HEK293 (cell line): Measurements from ENCODE around the gene UBFD1.

ENCODE experiments used
- CTCF ChIA-PET: fragments of 350-600 bp; formaldehyde crosslinking; extraction: SDS; loops from one replicate; lab custom pipeline; 2021; ENCODE audit warnings: antibody characterized with exemption; lab: Yijun Ruan, JAX
- POLR2A ChIA-PET: fragments of 300-600 bp; formaldehyde crosslinking; extraction: SDS; loops from one replicate; lab custom pipeline; 2020; ENCODE audit warnings: antibody characterized with exemption, inconsistent platforms; lab: Yijun Ruan, JAX
- H3K27ac ChIP-seq: fragments of 200-500 bp; sonication (Bioruptor generic); 2 replicates; pipeline ENCODE4 v1.5.1; 2014; ENCODE audit warnings: low read depth, low read length, control low read depth, inconsistent platforms; ENCODE audit errors: extremely low read depth
- H3K36me3 ChIP-seq, 2 experiments: fragments of 200-500 bp in 1 of 2; sonication (Bioruptor generic) in 1 of 2; 1 replicate in 1 of 2; 2 replicates in 1 of 2; pipeline ENCODE4 v1.5.1; 2014 to 2017; ENCODE audit warnings: inconsistent platforms in 2 of 2, low read length in 2 of 2; ENCODE audit not compliant: control insufficient read depth in 2 of 2, insufficient read depth in 1 of 2
- H3K4me1 ChIP-seq: fragments of 200-500 bp; sonication (Bioruptor generic); 2 replicates; pipeline ENCODE4 v1.5.1; 2014; ENCODE audit warnings: mild to moderate bottlenecking, low read length, inconsistent platforms; ENCODE audit not compliant: control insufficient read depth, insufficient read depth
- H3K4me3 ChIP-seq: 2 replicates; pipeline ENCODE4 v1.5.1; 2011; ENCODE audit warnings: low read depth, mild to moderate bottlenecking, control low read depth, low read length, moderate library complexity
- H3K9me3 ChIP-seq: fragments of 200-500 bp; sonication (Bioruptor generic); 2 replicates; pipeline ENCODE4 v1.5.1; 2014; ENCODE audit warnings: low read depth, low read length, inconsistent platforms; ENCODE audit not compliant: control insufficient read depth, insufficient read depth
- BCL11B ChIP-seq: fragments of 450-650 bp; formaldehyde crosslinking; IDR thresholded peaks from 2 replicates; pipeline ENCODE4 v1.5.1; 2016; ENCODE audit warnings: low read depth, missing biosample characterization, missing genetic modification characterization
- BCL6B ChIP-seq: fragments of 450-650 bp; formaldehyde crosslinking; IDR thresholded peaks from 2 replicates; pipeline ENCODE4 v1.5.1; 2017; ENCODE audit warnings: missing biosample characterization, missing genetic modification characterization
- EGR2 ChIP-seq: fragments of 450-650 bp; formaldehyde crosslinking; IDR thresholded peaks from 2 replicates; pipeline ENCODE4 v1.5.1; 2016; ENCODE audit warnings: low read depth, missing biosample characterization, missing genetic modification characterization
- ELK4 ChIP-seq: IDR thresholded peaks from 2 replicates; pipeline ENCODE4 v1.6.1; 2011; ENCODE audit warnings: mild to moderate bottlenecking, low read depth, low read length, borderline replicate concordance
- MYNN ChIP-seq: fragments of 450-650 bp; formaldehyde crosslinking; IDR thresholded peaks from 2 replicates; pipeline ENCODE4 v1.5.1; 2016; ENCODE audit warnings: missing biosample characterization, missing genetic modification characterization, borderline replicate concordance
- ZNF146 ChIP-seq: fragments of 450-650 bp; formaldehyde crosslinking; IDR thresholded peaks from 2 replicates; pipeline ENCODE4 v1.5.1; 2016; ENCODE audit warnings: missing biosample characterization, missing genetic modification characterization
- ZNF157 ChIP-seq: fragments of 450-650 bp; formaldehyde crosslinking; IDR thresholded peaks from 2 replicates; pipeline ENCODE4 v1.5.1; 2016; ENCODE audit warnings: missing biosample characterization, missing genetic modification characterization
- ZNF24 ChIP-seq: fragments of 450-650 bp; formaldehyde crosslinking; IDR thresholded peaks from 2 replicates; pipeline ENCODE4 v1.5.1; 2016; ENCODE audit warnings: missing biosample characterization, missing genetic modification characterization
- ZNF280C ChIP-seq: fragments of 450-650 bp; formaldehyde crosslinking; IDR thresholded peaks from 2 replicates; pipeline ENCODE4 v1.5.1; 2016; ENCODE audit warnings: missing biosample characterization, missing genetic modification characterization
- ZNF426 ChIP-seq: fragments of 450-650 bp; formaldehyde crosslinking; IDR thresholded peaks from 2 replicates; pipeline ENCODE4 v1.5.1; 2017; ENCODE audit warnings: missing biosample characterization, missing genetic modification characterization, mild to moderate bottlenecking, inconsistent platforms, moderate library complexity
- ZNF513 ChIP-seq: fragments of 450-650 bp; IDR thresholded peaks from 2 replicates; pipeline ENCODE4 v1.5.1; 2018; ENCODE audit warnings: missing biosample characterization, missing genetic modification characterization
- ZNF521 ChIP-seq: fragments of 450-650 bp; formaldehyde crosslinking; IDR thresholded peaks from 2 replicates; pipeline ENCODE4 v1.5.1; 2017; ENCODE audit warnings: missing biosample characterization, mild to moderate bottlenecking, missing genetic modification characterization
- ZNF561 ChIP-seq: fragments of 450-650 bp; IDR thresholded peaks from 2 replicates; pipeline ENCODE4 v1.5.1; 2018; ENCODE audit warnings: missing biosample characterization, missing genetic modification characterization, borderline replicate concordance
- ZNF658 ChIP-seq: fragments of 450-650 bp; formaldehyde crosslinking; IDR thresholded peaks from 2 replicates; pipeline ENCODE4; 2016; ENCODE audit warnings: missing biosample characterization, missing genetic modification characterization
- ZNF660 ChIP-seq: fragments of 450-650 bp; IDR thresholded peaks from 2 replicates; pipeline ENCODE4 v1.5.1; 2018; ENCODE audit warnings: missing biosample characterization, mild to moderate bottlenecking, missing genetic modification characterization
- ZNF768 ChIP-seq: fragments of 450-650 bp; formaldehyde crosslinking; IDR thresholded peaks from 2 replicates; pipeline ENCODE4 v1.5.1; 2018; ENCODE audit warnings: missing biosample characterization, mild to moderate bottlenecking, missing genetic modification characterization
- ZNF791 ChIP-seq: fragments of 450-650 bp; formaldehyde crosslinking; IDR thresholded peaks from 2 replicates; pipeline ENCODE4 v1.5.1; 2016; ENCODE audit warnings: missing biosample characterization, missing genetic modification characterization
- TF ChIP-seq, protein P1 (sequence below): fragments of 450-650 bp; formaldehyde crosslinking; IDR thresholded peaks from 2 replicates; pipeline ENCODE4 v1.5.1; 2016; ENCODE audit warnings: missing biosample characterization, missing genetic modification characterization

UBFD1 gene

DNA sequence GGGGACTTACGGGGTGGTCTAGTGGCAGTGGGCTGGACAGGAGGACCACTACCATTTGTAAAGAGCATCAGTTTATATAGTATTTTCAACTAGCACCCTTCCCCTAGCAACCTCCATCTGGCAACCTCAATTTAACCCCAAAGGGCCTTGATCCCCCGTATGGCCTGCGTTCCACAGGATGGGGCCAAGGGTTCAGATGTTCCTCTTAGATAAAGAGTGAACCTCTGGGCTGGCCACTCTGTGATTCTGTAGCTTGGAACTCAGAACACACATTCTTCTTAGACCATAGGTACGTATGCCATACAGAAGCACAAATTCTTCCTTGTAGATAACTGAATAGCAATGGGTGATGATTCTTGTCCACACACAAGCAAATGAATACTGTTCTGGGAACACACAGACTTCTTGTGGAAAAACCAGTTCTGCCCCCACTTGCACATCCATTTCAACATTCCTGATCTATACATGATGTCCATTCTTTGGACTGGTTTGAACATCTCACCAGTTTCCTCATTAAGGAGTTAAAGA lies 45.3 kb upstream of the UBFD1 start:
- Histone ChIP-seq H3K36me3 (peaks cover 0 to 4% of the 10 kb centered on the region in 2 experiments; a peak in 1 of 3 replicates), H3K4me1 (no peaks in the 10 kb centered on the region), H3K4me3 (no peak overlapping the region), H3K9me3 (no peaks in the 10 kb centered on the region), H3K27ac (no peak overlapping the region)
- TF ChIP-seq ZNF768 (tag by site-specific recombination): no peak
- no peak for TF ChIP-seq ZNF513 (tag by site-specific recombination)
- TF ChIP-seq ZNF521: no peak
- no peak for TF ChIP-seq EGR2 (tag by site-specific recombination)
- no peak for TF ChIP-seq BCL6B (tag by site-specific recombination)
- no peak for TF ChIP-seq ZNF791 (tag by site-specific recombination)
- no peak for TF ChIP-seq ZNF658 (tag by site-specific recombination)
- no peak for TF ChIP-seq ZNF426 (tag by site-specific recombination)
- no peak for TF ChIP-seq ZNF561 (tag by site-specific recombination)
- TF ChIP-seq, protein P1, sequence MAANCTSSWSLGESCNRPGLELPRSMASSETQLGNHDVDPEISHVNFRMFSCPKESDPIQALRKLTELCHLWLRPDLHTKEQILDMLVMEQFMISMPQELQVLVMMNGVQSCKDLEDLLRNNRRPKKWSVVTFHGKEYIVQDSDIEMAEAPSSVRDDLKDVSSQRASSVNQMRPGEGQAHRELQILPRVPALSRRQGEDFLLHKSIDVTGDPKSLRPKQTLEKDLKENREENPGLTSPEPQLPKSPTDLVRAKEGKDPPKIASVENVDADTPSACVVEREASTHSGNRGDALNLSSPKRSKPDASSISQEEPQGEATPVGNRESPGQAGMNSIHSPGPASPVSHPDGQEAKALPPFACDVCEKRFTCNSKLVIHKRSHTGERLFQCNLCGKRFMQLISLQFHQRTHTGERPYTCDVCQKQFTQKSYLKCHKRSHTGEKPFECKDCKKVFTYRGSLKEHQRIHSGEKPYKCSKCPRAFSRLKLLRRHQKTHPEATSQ: no peak
- ChIA-PET POLR2A (no interaction called here), CTCF (interaction anchor here (0.6 kb wide), 1 partner anchor 27 kb away, joined by 3 read pairs; no protein-coding TSS in a partner anchor)

DNA sequence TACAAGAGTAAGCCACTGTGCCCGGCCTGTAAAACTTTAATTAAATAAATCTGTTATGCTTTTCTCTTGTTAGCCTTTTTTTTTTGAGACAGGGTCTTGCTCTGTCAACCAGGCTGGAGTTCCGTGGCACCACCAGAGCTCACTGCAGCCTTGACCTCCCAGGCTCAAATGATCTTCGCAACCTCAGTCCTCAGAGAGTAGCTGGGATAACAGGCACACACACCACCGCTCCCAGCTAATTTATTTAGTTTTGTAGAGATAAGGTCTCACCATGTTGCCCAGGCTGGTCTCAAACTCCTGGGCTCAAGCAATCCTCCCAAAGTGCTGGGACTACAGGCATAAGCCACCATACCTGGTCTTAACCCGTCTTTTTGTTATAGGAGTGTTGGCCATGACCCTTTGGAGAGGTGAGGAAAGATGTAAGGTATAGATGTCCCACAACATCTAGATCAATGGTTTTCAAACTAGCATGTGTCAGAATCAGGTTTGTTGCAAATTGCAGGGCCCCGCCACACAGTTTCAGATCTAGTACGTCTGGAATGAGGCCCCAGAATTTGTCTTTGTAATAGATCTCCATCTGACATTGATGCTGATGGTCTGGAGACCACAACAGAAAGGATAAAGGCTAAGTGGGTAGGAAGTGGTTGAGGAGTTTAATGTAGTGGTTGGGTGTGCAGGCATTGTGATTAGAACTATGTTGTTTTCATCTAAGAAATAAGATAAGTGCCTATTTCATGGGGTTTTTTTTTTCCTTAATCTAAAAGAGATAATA lies 43.0 kb upstream of the UBFD1 start:
- POLR2A ChIA-PET: interaction anchor here (1.1 kb wide), 1 partner anchor 12 kb away, joined by 3 read pairs; no protein-coding TSS in a partner anchor
- Histone ChIP-seq H3K9me3 (no peaks in the 10 kb centered on the region), H3K4me3 (no peak overlapping the region)
- CTCF ChIA-PET: no interaction called here
- no peak for TF ChIP-seq ZNF157 (tag by site-specific recombination)
- TF ChIP-seq BCL11B (tag by site-specific recombination): no peak
- TF ChIP-seq ZNF146 (tag by site-specific recombination): no peak
- no peak for TF ChIP-seq ELK4
- TF ChIP-seq ZNF280C: no peak
- TF ChIP-seq ZNF660 (tag by site-specific recombination): no peak
- TF ChIP-seq MYNN: no peak
- TF ChIP-seq ZNF24 (tag by site-specific recombination): no peak
- TF ChIP-seq, all 188 proteins: peak for 0
- no peaks in the 10 kb centered on the region for H3K4me1 ChIP-seq
- peaks cover 4 to 6% of the 10 kb centered on the region in 2 experiments; a peak in 2 of 3 replicates for H3K36me3 ChIP-seq
- H3K27ac ChIP-seq: no peak overlapping the region
